Suprapubic skin (tissue), 4 donors: ENCODE data around the gene VEGFD.

Experiments
- CTCF ChIP-seq, 2 donors: fragments of 200-600 bp in 1 of 2; fragments of 450-650 bp in 1 of 2; sonication (generic) in 1 of 2; IDR thresholded peaks; one replicate each; pipeline ENCODE4 v1.5.1; 2016 to 2019; ENCODE audit warnings: antibody characterized with exemption in 2 of 2, mild to moderate bottlenecking in 1 of 2, moderate library complexity in 1 of 2
- EP300 ChIP-seq: sonication (generic); formaldehyde crosslinking; IDR thresholded peaks from one replicate; pipeline ENCODE4 v1.6.1; 2017; ENCODE audit warnings: antibody characterized with exemption
- POLR2AphosphoS5 ChIP-seq, 3 donors: sonication (generic); formaldehyde crosslinking; IDR thresholded peaks; one replicate each; pipeline ENCODE4 v1.6.1; 2017; ENCODE audit warnings: antibody characterized with exemption in 3 of 3

- TF ChIP-seq CTCF (IDR thresholded peaks at IDR 0.05): no peak
- no peak for TF ChIP-seq POLR2AphosphoS5 (IDR thresholded peaks at IDR 0.05)
- TF ChIP-seq EP300: no peak
Observed at GRCh38 chrX:15345976-15346375, 38.2 kb downstream of the VEGFD start.
